ENCODE results near the gene PPCS.
"Not testable (repeated sequence)": the region's sequence is repeated elsewhere in the genome, so short reads cannot be mapped to it uniquely, and the experiment has no call there.

Gene PPCS

GRCh38 chr1:42484382-42484781 is 28.0 kb downstream of the PPCS start:
- H3K4me1 ChIP-seq (ENCODE audit: insufficient read depth, insufficient read length) = no peaks in the 10 kb centered on the region
- H3K9ac ChIP-seq (ENCODE audit: insufficient read length, low read depth) = no peak overlapping the region
- H3K4me3 ChIP-seq (ENCODE audit: insufficient read length, low read depth) = no peak overlapping the region
- no peaks in the 10 kb centered on the region for H3K36me3 ChIP-seq (ENCODE audit: insufficient read depth, insufficient read length, low read length)
- no peaks in the 10 kb centered on the region for H3K27me3 ChIP-seq (ENCODE audit: insufficient read depth, insufficient read length)
- no peak for TF ChIP-seq ZNF274 (IDR thresholded peaks at IDR 0.05; ENCODE audit: low read depth, low read length)
- no peaks in the 10 kb centered on the region for H3K9me3 ChIP-seq (ENCODE audit: insufficient read depth, low read length)
- DNase-seq (ENCODE audit: low read depth, low spot score) = no peak

DNA sequence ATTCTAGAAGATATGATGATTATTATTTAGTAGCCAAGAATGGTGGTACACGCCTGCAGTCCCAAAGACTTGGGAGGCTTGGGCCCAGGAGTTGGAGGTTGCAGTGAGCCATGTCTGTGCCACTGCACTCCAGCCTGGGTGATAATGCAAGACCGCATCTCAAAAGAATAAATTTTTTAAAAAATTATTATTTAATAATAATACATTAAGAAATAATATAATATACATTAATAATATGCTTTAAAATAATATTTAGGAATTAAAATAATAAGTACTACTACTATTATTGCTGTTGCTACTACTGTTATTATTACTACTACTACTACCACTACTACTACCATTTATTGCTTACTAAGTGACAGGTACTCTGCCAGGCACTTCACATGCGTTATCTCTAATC is 33.9 kb downstream of the PPCS start:
- H3K27me3 ChIP-seq (ENCODE audit: insufficient read depth, insufficient read length) = no peaks in the 10 kb centered on the region
- DNase-seq (ENCODE audit: low read depth, low spot score) = no peak
- H3K4me3 ChIP-seq (ENCODE audit: insufficient read length, low read depth) = no peak overlapping the region
- H3K9me3 ChIP-seq (ENCODE audit: insufficient read depth, low read length) = no peaks in the 10 kb centered on the region
- H3K36me3 ChIP-seq (ENCODE audit: insufficient read depth, insufficient read length, low read length) = no peaks in the 10 kb centered on the region
- no peak overlapping the region for H3K9ac ChIP-seq (ENCODE audit: insufficient read length, low read depth)
- TF ChIP-seq SUZ12 (IDR thresholded peaks at IDR 0.05; ENCODE audit: extremely low read depth, insufficient read depth, insufficient read length) (no peak), YY1 (IDR thresholded peaks at IDR 0.05; ENCODE audit: insufficient read depth, insufficient read length) (no peak), ZNF274 (IDR thresholded peaks at IDR 0.05; ENCODE audit: low read depth, low read length) (no peak)
- no peaks in the 10 kb centered on the region for H3K4me1 ChIP-seq (ENCODE audit: insufficient read depth, insufficient read length)

DNA sequence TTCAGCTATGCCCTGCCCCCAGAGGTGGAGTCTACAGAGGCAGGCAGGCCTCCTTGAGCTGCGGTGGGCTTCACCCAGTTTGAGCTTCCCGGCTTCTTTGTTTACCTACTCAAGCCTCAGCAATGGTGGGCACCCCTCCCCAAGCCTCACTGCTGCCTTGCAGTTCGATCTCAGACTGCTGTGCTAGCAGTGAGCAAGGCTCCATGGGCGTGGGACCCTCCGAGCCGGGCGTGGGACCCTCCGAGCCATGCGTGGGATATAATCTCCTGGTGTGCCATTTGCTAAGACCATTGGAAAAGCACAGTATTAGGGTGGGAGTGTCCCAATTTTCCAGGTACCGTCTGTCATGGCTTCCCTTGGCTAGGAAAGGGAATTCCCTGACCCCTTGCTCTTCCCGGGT is 45.7 kb downstream of the PPCS start:
- not testable (repeated sequence) for H3K27me3 ChIP-seq (ENCODE audit: insufficient read depth, insufficient read length); H3K4me3 ChIP-seq (ENCODE audit: insufficient read length, low read depth); H3K9ac ChIP-seq (ENCODE audit: insufficient read length, low read depth); H3K36me3 ChIP-seq (ENCODE audit: insufficient read depth, insufficient read length, low read length); DNase-seq (ENCODE audit: low read depth, low spot score); H3K4me1 ChIP-seq (ENCODE audit: insufficient read depth, insufficient read length)
- peaks cover 50% of the 10 kb centered on the region for H3K9me3 ChIP-seq (ENCODE audit: insufficient read depth, low read length)

GRCh38 chr1:42504535-42505128 is 48.3 kb downstream of the PPCS start:
- Histone ChIP-seq H3K9me3 (ENCODE audit: insufficient read depth, low read length) (peaks cover 74% of the 10 kb centered on the region), H3K27me3 (ENCODE audit: insufficient read depth, insufficient read length) (no peaks in the 10 kb centered on the region), H3K9ac (ENCODE audit: insufficient read length, low read depth) (no peak overlapping the region), H3K4me3 (ENCODE audit: insufficient read length, low read depth) (no peak overlapping the region), H3K36me3 (ENCODE audit: insufficient read depth, insufficient read length, low read length) (no peaks in the 10 kb centered on the region), H3K4me1 (ENCODE audit: insufficient read depth, insufficient read length) (no peaks in the 10 kb centered on the region)
- DNase-seq (ENCODE audit: low read depth, low spot score) = no peak
- TF ChIP-seq ZNF274 (IDR thresholded peaks at IDR 0.05; ENCODE audit: low read depth, low read length) (no peak), SUZ12 (IDR thresholded peaks at IDR 0.05; ENCODE audit: extremely low read depth, insufficient read depth, insufficient read length) (no peak), YY1 (IDR thresholded peaks at IDR 0.05; ENCODE audit: insufficient read depth, insufficient read length) (no peak)

GRCh38 chr1:42506576-42506975 is 50.2 kb downstream of the PPCS start:
- Histone ChIP-seq H3K9me3 (ENCODE audit: insufficient read depth, low read length) (peaks cover 94% of the 10 kb centered on the region), H3K9ac (ENCODE audit: insufficient read length, low read depth) (no peak overlapping the region), H3K4me3 (ENCODE audit: insufficient read length, low read depth) (no peak overlapping the region), H3K4me1 (ENCODE audit: insufficient read depth, insufficient read length) (no peaks in the 10 kb centered on the region), H3K36me3 (ENCODE audit: insufficient read depth, insufficient read length, low read length) (no peaks in the 10 kb centered on the region), H3K27me3 (ENCODE audit: insufficient read depth, insufficient read length) (no peaks in the 10 kb centered on the region)
- TF ChIP-seq SUZ12 (IDR thresholded peaks at IDR 0.05; ENCODE audit: extremely low read depth, insufficient read depth, insufficient read length) = no peak
- TF ChIP-seq ZNF274 (IDR thresholded peaks at IDR 0.05; ENCODE audit: low read depth, low read length) = no peak
- TF ChIP-seq YY1 (IDR thresholded peaks at IDR 0.05; ENCODE audit: insufficient read depth, insufficient read length) = no peak
- DNase-seq (ENCODE audit: low read depth, low spot score) = no peak

Data from NT2/D1 (cell line).